Glutamatergic neuron (in vitro differentiated cells): Measurements from ENCODE around the gene DHX32. TPM values are rescaled to one million over a fixed set of nuclear protein-coding genes. Genes with fewer than 3 reads are reported as not detected.
A peak's percentile ranks its signal among the peaks of the same experiment; 100 is the strongest.

Experiments used
- DNase-seq: peaks from one replicate; pipeline ENCODE4 v3.0.0; 2022
- H3K27ac Mint-ChIP-seq: one replicate; pipeline ENCODE4 v1.8.0; 2020; ENCODE audit warnings: mild to moderate bottlenecking, mixed read lengths, inconsistent platforms; ENCODE audit not compliant: unreplicated experiment
- H3K27me3 Mint-ChIP-seq: one replicate; pipeline ENCODE4 v1.8.0; 2020; ENCODE audit warnings: mild to moderate bottlenecking, moderate library complexity, mixed read lengths, inconsistent platforms; ENCODE audit not compliant: unreplicated experiment
- H3K36me3 Mint-ChIP-seq: one replicate; pipeline ENCODE4 v1.8.0; 2020; ENCODE audit warnings: mild to moderate bottlenecking, mixed read lengths, inconsistent platforms; ENCODE audit not compliant: unreplicated experiment
- H3K4me1 Mint-ChIP-seq: one replicate; pipeline ENCODE4 v1.8.0; 2020; ENCODE audit warnings: mild to moderate bottlenecking, low read depth, mixed read lengths, inconsistent platforms; ENCODE audit not compliant: unreplicated experiment
- H3K4me3 Mint-ChIP-seq: one replicate; pipeline ENCODE4 v1.8.0; 2020; ENCODE audit warnings: mild to moderate bottlenecking, mixed read lengths, inconsistent platforms; ENCODE audit not compliant: unreplicated experiment
- H3K9me3 Mint-ChIP-seq: one replicate; pipeline ENCODE4 v1.8.0; 2020; ENCODE audit warnings: mild to moderate bottlenecking, moderate library complexity, mixed read lengths, inconsistent platforms; ENCODE audit not compliant: unreplicated experiment
- total RNA-seq: library from RNA; stranded (reverse); fragmentation: NEBNext Ultra II Directional; extraction: Animal tissue kit (Norgen Biotek cat#: 25700); gene quantifications from one replicate; pipeline ENCODE4 v1.2.1, GENCODE V29; 2021; ENCODE audit not compliant: unreplicated experiment
- TF ChIP-seq, protein P1 (sequence below): fragments of 200-600 bp; sonication (generic); IDR thresholded peaks from one replicate; pipeline ENCODE4 v1.5.0; 2021; ENCODE audit not compliant: partially characterized antibody, unreplicated experiment

Gene DHX32
- total RNA-seq, 1 donor from 2014 or later, result 11.3 TPM

DNA sequence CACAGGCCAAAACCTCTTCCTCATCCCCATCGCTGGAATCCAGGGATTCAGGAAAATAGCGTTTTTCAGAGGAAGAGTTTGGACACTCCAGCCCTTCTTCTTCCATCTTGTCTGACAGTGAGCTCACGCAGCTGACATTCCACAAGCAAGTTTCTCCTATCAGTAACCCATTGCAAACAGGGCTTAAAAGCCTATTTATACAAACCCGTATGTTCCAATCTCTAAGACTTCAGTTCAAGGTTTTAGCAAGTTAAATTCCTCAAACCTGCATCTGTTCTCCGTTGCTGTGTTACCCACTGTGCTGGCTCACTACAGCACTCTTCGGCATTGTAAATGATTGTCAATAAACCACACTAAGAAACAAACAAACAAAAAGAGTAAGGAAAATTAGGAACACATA, 373 bp downstream of the DHX32 start:
- Mint-ChIP-seq H3K27me3 (peaks cover 2% of the 10 kb centered on the region), H3K36me3 (peaks cover 8% of the 10 kb centered on the region), H3K27ac (no peak overlapping the region), H3K9me3 (no peaks in the 10 kb centered on the region), H3K4me3 (no peak overlapping the region), H3K4me1 (no peaks in the 10 kb centered on the region)
- DNase-seq, result no peak
- TF ChIP-seq, protein P1, sequence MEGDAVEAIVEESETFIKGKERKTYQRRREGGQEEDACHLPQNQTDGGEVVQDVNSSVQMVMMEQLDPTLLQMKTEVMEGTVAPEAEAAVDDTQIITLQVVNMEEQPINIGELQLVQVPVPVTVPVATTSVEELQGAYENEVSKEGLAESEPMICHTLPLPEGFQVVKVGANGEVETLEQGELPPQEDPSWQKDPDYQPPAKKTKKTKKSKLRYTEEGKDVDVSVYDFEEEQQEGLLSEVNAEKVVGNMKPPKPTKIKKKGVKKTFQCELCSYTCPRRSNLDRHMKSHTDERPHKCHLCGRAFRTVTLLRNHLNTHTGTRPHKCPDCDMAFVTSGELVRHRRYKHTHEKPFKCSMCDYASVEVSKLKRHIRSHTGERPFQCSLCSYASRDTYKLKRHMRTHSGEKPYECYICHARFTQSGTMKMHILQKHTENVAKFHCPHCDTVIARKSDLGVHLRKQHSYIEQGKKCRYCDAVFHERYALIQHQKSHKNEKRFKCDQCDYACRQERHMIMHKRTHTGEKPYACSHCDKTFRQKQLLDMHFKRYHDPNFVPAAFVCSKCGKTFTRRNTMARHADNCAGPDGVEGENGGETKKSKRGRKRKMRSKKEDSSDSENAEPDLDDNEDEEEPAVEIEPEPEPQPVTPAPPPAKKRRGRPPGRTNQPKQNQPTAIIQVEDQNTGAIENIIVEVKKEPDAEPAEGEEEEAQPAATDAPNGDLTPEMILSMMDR, result no peak

- Mint-ChIP-seq H3K27ac (no peak overlapping the region), H3K4me3 (no peak overlapping the region), H3K4me1 (no peaks in the 10 kb centered on the region), H3K36me3 (peaks cover 18% of the 10 kb centered on the region), H3K27me3 (peaks cover 2% of the 10 kb centered on the region), H3K9me3 (no peaks in the 10 kb centered on the region)
- DNase-seq, result no peak
- TF ChIP-seq, protein P1, result no peak
Measured at GRCh38 chr10:125878957-125879835, 1.9 kb downstream of the DHX32 start.

GRCh38 chr10:125871338-125871737, 9.8 kb downstream of the DHX32 start:
- H3K36me3 Mint-ChIP-seq, result peaks cover 15% of the 10 kb centered on the region
- no peaks in the 10 kb centered on the region for H3K27me3 Mint-ChIP-seq
- H3K9me3 Mint-ChIP-seq, result no peaks in the 10 kb centered on the region
- TF ChIP-seq, protein P1, result no peak
- no peak for DNase-seq
- H3K27ac Mint-ChIP-seq, result no peak overlapping the region
- no peak overlapping the region for H3K4me3 Mint-ChIP-seq
- H3K4me1 Mint-ChIP-seq, result no peaks in the 10 kb centered on the region

- TF ChIP-seq, protein P1, result peak; percentile 67
- Mint-ChIP-seq H3K27ac (no peak overlapping the region), H3K4me1 (no peaks in the 10 kb centered on the region), H3K27me3 (no peaks in the 10 kb centered on the region), H3K9me3 (no peaks in the 10 kb centered on the region), H3K36me3 (no peaks in the 10 kb centered on the region), H3K4me3 (no peak overlapping the region)
- DNase-seq, result no peak
Measured at GRCh38 chr10:125868372-125868975, 12.6 kb downstream of the DHX32 start.
